Retinal pigment epithelial cell (primary cell): ENCODE results near the gene MRAP.
"Not testable (repeated sequence)": the region's sequence is repeated elsewhere in the genome, so short reads cannot be mapped to it uniquely, and the experiment has no call there.

Experiments used
- DNase-seq: peaks from one replicate; pipeline ENCODE4 v3.0.0-alpha.2; 2010; ENCODE audit warnings: low read depth
- H3K4me3 ChIP-seq: 2 replicates; pipeline ENCODE4 v1.5.1; 2011; ENCODE audit warnings: mild to moderate bottlenecking, low read length, control low read depth, moderate library complexity
- CTCF ChIP-seq: conservative IDR thresholded peaks from 2 replicates; pipeline ENCODE4 v1.5.1; 2011; ENCODE audit warnings: low read depth, low read length, control low read depth, inconsistent platforms

Gene MRAP

GRCh38 chr21:32307706-32308105, 9.1 kb downstream of the MRAP start:
- no peak overlapping the region for H3K4me3 ChIP-seq
- no peak for TF ChIP-seq CTCF
- DNase-seq: no peak

- no peak overlapping the region for H3K4me3 ChIP-seq
- TF ChIP-seq CTCF: no peak
- DNase-seq: no peak
Measured at GRCh38 chr21:32308696-32309095, 10.0 kb downstream of the MRAP start.

GRCh38 chr21:32309906-32310460, 11.3 kb downstream of the MRAP start:
- DNase-seq: no peak
- no peak for TF ChIP-seq CTCF
- no peak overlapping the region for H3K4me3 ChIP-seq

- not testable (repeated sequence) for H3K4me3 ChIP-seq, DNase-seq
Measured at GRCh38 chr21:32310976-32311375, 12.3 kb downstream of the MRAP start.

- TF ChIP-seq CTCF: no peak
- no peak for DNase-seq
- H3K4me3 ChIP-seq: no peak overlapping the region
Measured at GRCh38 chr21:32311621-32312020, 13.0 kb downstream of the MRAP start.

- no peak for DNase-seq
- H3K4me3 ChIP-seq: no peak overlapping the region
- TF ChIP-seq CTCF: no peak
Measured at GRCh38 chr21:32312326-32312725, 13.7 kb downstream of the MRAP start.

GRCh38 chr21:32312976-32313375, 14.3 kb downstream of the MRAP start:
- TF ChIP-seq CTCF: no peak
- no peak overlapping the region for H3K4me3 ChIP-seq
- no peak for DNase-seq

- no peak for TF ChIP-seq CTCF
- no peak overlapping the region for H3K4me3 ChIP-seq
- DNase-seq: no peak
Measured at GRCh38 chr21:32314806-32315205, 16.2 kb downstream of the MRAP start.
